Stimulated activated CD8-positive, alpha-beta memory T cell treated with anti-CD3 and anti-CD28 coated beads, Interleukin-7, amount 100 ng/mL, for 4 hours (primary cell): ENCODE data around the gene EFHD1.
A peak's percentile ranks its signal among the peaks of the same experiment; 100 is the strongest.
"Not testable (repeated sequence)": the region's sequence is repeated elsewhere in the genome, so short reads cannot be mapped to it uniquely, and the experiment has no call there.

Source experiments
- DNase-seq, 2 donors: peaks; one replicate each; pipeline ENCODE4 v3.0.0-alpha.2; 2020; ENCODE audit warnings: low read depth in 2 of 2

The EFHD1 gene

DNA sequence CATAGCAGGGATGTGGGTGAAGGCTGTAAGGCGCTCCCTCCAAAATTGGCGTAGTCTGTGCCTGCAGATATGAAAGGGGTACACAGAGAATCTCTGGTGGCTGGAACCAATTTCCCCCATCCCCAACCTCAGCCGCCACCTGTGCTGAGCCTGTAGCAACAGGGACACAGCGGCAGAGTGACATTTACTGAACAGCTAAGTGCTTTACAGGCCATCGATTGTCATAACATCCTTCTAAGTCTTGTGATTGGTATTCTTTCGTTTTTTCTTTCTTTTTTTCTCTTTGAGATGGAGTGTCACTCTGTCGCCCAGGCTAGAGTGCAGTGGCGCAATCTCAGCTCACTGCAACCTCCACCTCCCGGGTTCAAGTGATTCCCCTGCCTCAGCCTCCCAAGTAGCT, 12.2 kb upstream of the EFHD1 start:
- no peak for DNase-seq

DNA sequence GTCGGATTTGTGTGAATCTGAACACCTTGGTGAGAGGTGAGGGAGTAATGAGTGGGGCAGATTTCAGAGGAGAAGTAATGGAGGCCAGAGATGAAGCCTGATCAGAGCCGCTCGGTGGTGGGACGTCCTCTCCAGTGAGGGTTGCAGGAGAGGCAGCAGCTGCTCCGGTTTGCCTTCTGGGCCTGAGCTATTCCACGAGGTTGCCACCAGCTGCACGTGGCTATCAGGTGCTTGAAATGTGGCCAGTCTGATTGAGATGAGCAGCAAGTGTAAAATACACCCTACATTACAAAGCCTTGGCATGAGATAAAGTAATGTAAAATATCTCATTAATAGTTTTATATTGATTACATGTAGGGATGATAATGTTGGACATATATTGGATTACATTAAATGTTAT, 10.8 kb upstream of the EFHD1 start:
- no peak for DNase-seq

DNA sequence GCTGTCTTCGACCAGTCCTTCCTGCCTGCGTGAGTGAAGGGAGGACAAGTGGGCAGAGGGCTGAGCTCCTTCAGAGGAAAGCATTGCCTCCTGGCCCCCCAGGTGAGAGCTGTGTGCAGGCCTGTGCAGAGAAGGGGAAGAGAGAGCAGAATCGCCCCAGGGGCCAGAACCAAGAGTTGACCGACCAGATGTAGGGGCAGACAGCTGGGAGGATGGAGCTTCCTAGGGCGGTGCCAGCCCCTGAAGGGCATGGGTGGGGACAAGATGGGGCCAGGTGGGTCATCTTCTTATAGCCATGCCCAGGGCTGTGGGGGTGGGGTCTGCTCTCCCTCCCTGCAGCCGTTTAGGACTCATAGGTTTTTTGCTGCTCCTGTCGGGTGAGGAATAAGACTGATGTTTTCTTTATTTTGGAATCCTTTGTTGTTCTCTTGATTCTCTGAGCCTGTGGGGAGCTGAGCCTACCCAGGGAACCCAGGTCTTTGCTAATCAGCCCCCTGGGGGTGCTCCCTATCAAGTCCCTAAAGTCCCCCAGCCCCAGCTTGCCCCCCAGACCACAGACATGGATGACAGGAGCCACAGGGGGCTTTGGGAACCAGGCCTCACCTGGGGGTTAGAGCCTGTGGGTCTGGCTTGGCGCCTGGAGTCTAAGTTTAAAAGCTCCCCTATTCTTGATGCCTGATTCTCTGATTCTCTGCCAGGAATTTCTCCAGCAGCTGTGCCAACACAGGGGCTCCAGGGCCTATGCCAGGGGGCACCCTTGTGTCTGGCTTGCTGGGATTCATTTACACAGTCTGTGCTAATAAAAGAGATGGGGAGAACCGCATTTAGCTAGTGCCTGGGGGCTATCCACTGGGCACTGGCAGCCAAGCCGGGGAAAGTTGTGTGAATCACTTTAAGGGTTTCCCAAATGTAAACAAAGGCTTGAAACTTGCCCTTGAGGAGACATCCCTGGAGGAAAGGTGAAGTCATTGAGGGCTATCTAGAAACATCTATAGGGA, 9.3 kb upstream of the EFHD1 start:
- DNase-seq: no peak

GRCh38 chr2:232626584-232626983, 6.8 kb upstream of the EFHD1 start:
- no peak for DNase-seq

DNA sequence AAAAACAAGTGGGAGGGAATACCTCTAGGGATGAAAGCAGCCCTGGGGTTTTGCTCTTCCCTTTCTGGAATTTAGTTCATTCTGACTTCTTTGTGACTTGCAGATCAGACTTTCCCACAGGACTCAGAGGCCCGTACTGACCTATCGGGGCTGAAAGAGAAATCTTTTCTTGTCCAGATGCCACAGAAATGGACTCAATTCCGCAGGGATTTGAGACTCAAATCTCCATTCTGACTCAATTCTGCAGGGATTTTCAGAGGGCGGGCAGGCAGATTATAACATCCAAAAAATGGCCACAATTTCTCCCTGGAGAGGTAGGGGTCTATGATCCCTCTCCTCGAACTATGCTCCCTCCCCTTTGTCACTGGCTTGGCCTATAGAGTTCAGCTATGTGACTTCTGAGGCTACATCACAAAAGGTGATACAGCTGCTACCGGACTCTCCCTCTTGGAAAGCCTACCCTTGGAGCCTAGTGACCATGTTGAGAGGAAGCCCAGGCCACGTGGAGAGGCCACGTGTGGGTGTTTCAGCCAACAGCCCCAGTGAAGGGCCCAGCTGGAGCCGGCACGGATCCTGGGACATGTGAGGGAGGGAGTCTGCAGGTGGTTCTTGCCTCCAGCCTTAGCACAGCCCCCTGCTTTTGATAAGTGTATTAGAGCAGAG, 4.8 kb upstream of the EFHD1 start:
- no peak for DNase-seq

GRCh38 chr2:232629129-232629475, 4.3 kb upstream of the EFHD1 start:
- no peak for DNase-seq

GRCh38 chr2:232632229-232632903, 1.0 kb upstream of the EFHD1 start:
- no peak for DNase-seq

- DNase-seq: peak in 1 of 2 donors; percentile 17
Observed at GRCh38 chr2:232632904-232633412, 446 bp upstream of the EFHD1 start.

DNA sequence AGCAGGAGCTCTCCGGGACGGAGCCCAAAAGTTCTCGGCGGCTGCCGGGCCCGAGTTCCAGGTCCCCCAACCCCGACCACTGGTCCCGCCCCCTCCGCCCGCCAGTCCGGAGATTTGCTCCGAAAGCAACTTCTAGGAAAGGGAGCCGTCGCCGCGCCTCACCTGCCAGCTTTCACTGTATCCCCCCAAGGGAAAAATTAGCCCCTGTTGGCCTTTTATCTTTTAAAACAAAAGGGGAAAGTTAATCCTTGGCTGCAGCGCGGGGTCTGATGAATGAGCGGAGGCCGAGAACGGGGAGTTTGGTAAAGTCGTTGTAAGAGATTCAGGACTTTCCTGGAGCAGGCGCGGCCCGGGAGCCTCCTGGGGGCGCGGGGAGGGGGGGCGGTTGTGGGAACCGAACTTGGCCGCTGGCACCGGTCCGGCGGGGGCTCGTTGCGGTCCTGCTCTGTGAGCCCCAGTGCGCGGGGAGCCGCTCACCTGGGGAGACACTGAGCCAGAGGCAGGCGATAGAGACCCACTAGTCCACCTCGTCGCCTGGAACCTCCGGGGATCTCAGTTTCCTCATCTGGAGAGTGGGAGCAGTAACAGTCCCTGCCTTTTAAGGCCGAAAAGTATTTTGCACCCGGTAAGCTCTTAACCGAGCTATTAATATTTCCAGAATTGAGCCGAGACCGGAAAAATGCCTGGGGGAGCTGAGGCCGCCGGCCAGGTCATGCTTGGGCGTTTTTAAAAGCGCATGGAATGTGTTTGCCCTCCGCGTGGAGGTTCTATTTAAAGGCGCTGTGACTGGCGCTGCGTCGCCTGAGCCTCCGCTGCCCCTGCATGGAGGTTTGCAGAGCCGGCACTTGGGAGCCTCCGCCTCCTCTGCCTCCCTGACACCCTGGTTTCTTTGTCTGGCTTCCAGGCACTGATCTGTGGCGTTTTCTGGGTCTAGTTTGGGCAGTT, 1.1 kb downstream of the EFHD1 start:
- DNase-seq: no peak

GRCh38 chr2:232635376-232635775, 2.0 kb downstream of the EFHD1 start:
- DNase-seq: not testable (repeated sequence)

DNA sequence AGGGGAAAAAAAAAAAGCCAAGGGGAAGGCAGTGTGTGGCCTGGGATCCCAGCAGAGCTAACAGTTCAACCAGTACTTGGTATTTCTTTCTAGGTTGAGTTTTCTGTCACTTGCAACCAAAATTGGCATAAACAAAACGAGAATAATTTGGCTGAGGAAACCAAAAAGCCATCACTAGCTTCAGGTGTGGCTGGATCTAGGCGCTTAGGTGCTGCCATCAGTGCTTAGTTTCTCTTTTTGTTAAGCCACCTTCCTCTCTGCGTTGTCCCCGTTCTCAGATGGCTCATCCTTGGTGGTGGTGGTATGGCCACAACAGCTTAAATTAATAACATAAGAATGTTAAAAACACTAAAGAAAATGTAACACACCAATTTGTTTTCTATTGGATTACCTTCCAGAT, 2.4 kb downstream of the EFHD1 start:
- no peak for DNase-seq

DNA sequence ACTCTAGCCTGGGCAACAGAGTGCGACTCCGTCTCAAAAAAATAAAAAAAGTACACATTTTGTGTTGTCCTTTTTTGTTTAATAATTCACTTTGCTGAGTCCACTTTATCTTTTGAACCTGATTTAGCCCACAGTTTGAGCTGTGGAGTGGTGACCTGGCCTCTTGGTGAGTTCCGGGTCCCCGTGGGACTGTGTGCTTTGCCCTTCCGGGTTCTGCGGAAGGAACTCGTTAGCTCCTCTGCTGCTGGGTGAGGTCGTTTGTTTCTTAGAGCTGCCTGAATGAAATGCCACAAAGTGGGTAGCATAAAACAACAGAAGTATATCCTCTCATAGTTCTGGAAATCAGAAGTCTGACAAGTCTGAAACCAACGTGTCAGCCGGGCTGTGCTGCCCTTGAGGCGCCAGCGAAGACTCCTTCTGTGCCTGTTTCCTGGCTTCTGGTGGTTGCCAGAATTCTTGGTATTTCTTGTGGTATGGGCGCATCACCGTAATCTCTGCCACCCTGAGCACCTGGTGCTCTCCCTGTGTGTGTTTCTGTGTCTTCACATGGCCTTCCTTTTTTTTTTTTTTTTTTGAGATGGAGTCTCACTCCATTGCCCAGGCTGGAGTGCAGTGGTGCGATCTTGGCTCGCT, 3.5 kb downstream of the EFHD1 start:
- DNase-seq: no peak

GRCh38 chr2:232637866-232638583, 4.6 kb downstream of the EFHD1 start:
- no peak for DNase-seq

DNA sequence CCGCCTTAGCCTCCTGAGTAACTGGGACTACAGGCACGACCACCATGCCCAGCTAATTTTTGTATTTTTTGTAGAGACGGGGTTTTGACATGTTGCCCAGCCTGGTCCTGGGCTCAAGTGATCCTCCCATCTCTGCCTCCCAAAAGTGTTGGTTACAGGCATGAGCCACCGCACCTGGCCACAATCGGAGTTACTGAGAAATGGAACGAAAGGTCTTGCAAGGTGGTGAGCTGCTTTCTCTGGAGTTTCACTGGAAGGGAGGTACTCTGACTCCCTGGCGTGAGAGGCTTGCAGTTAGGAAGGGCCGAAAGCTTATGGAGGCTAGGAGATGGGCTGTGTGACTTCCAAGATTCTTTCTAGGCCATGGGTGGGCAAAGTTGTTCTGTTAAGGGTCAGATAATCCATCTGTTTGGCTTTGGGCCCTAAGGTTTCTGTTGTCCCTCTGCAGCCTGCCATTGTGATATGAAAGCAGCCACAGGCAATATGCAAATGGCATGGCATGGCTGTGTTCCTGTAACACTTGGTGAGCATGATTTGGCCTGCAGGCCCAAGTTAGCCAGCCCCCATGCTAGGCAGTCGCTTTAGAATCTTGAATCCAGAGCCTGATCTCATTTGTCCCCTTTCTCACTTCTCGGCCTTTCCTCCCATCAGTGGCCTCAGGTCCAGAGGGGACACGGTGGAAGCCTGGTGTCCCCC, 7.9 kb downstream of the EFHD1 start:
- no peak for DNase-seq

GRCh38 chr2:232643147-232643425, 9.7 kb downstream of the EFHD1 start:
- DNase-seq: no peak

- no peak for DNase-seq
Observed at GRCh38 chr2:232643813-232644347, 10.5 kb downstream of the EFHD1 start.

DNA sequence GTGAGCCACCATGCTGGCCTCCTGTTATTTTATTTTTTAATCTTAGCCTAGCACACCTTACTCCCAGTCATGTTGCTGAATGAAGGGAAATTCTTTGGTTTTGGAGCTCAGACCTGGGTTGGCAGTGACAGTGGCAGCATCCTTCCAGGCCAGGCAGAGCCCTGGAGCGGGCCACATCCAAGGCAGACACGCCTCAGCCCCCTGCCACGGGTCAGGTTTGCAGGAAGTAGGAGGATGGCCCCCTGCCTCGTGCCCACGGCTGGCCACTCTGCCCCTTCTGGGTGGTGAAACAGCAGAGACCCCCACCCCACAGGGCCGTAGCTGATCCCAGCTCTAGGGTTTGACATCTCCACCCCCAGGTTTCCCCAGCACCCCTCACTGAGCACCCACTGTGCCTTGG, 11.7 kb downstream of the EFHD1 start:
- DNase-seq: no peak

DNA sequence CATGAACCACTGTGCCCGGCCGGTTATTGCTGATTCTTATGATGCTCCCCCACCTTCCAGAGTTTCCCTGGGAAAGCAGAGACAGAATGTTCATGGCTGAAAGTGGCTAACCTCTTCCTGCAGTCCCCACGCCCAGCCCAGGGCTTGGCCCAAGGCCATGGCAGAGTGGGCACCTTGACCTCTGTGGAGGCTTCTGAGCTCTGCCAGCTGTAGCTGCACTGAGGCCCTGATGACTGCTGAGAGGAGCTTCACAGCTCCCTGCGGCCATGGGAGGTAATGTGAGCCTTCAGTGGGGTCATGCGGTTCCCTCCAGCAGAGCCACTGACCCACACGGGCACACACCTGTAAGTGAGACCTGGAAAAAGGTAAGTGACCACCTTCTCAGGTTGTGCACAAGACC, 13.3 kb downstream of the EFHD1 start:
- no peak for DNase-seq

DNA sequence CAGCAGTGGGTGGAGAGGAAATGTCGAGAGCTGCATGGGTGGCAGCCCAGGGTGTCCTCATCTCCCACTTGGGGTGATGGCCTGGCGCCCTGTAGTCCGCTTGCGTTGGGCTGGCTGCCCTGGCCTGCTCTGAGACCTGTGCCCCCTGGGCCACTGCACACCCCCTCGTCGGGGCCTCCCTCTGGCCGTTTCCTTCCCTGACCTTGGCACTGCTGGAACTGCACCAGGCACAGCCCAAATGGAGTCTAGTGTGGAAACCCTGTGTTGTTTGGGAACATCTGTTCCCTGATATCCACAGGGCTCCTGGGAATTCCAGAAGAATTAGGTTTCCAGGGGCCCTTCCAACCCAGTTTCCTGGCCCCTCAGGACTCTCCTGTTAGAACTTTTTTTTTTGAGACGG, 13.9 kb downstream of the EFHD1 start:
- DNase-seq: no peak
